ENCODE results near the gene CUX1. TPM values are rescaled to one million over a fixed set of nuclear protein-coding genes. Genes with fewer than 3 reads are reported as not detected.

Gene CUX1
- total and polyA plus RNA-seq, 10 of the 15 experiments (the other 5 are each of a cell fraction or from before 2014, with no cell fraction given) = 6.1 to 48.6 (median 25.9) TPM

GRCh38 chr7:101843293-101844271 is 26.2 kb downstream of the CUX1 start (continued):
- no peak for TF ChIP-seq ZNF592 (IDR thresholded peaks at IDR 0.05)
- TF ChIP-seq STAT1 (conservative IDR thresholded peaks at IDR 0.05) = no peak

GRCh38 chr7:101845974-101846373 is 28.5 kb downstream of the CUX1 start:
- peaks cover 25% of the 10 kb centered on the region for H3K79me2 ChIP-seq (ENCODE audit: control insufficient read depth, insufficient read depth, low read length)
- no peak overlapping the region for H2AFZ ChIP-seq (ENCODE audit: control insufficient read depth, low read depth, low read length)
- peaks cover 15% of the 10 kb centered on the region; the same call in 2 of the 3 replicates for H3K9me3 ChIP-seq (replicated peaks; ENCODE audit: control insufficient read depth, insufficient read depth, low read length)
- SMC1A ChIA-PET (ENCODE audit: uncharacterized antibody, unreplicated experiment) = interaction anchor here (0.5 kb wide), 1 partner anchor 45 kb away, joined by 5 read pairs; no protein-coding TSS in a partner anchor
- H3K27me3 ChIP-seq (replicated peaks in 1 of 2; ENCODE audit: control insufficient read depth in 2 of 2, insufficient read depth in 2 of 2, low read length in 1 of 2) = no peaks in the 10 kb centered on the region
- no TSS peak for BruUV-seq (replicated peaks)
- CTCF ChIA-PET = interaction anchor here (0.6 to 1.0 kb wide), 2 partner anchors 28 to 507 kb away, joined by 4 to 5 read pairs; no protein-coding TSS in a partner anchor
- H4K20me1 ChIP-seq (ENCODE audit: control insufficient read depth, insufficient read depth) = no peaks in the 10 kb centered on the region
- no peak for FAIRE-seq
- in situ Hi-C loops (cut with MboI) (no loop called here), intact Hi-C loops (cut with micrococcal nuclease; ENCODE audit: unreplicated experiment) (no loop called here)
- no peak overlapping the region for H3K4me2 ChIP-seq (ENCODE audit: control insufficient read depth, insufficient read depth)
- WGBS (ENCODE audit: insufficient coverage, insufficient replicate concordance, low lambda C conversion rate, missing lambda C conversion rate) = 100% methylated on average over 2 of the region's 2 CpGs
- H3K4me1 ChIP-seq (ENCODE audit: control insufficient read depth, insufficient read depth, low read length) = 0 out of 2 replicates have a peak, but pooled peaks cover 2% of the 10 kb centered on the region
- RAD21 ChIA-PET (ENCODE audit: unreplicated experiment) = no interaction called here
- H3K36me3 ChIP-seq (ENCODE audit: control insufficient read depth in 2 of 2, insufficient read depth in 2 of 2, low read length in 1 of 2) = no peaks in the 10 kb centered on the region; a peak in 1 of 4 replicates
- H3K9ac ChIP-seq (ENCODE audit: control insufficient read depth, insufficient read depth, low read length) = no peak overlapping the region
- H3K4me3 ChIP-seq = no peak overlapping the region
- POLR2A ChIA-PET = interaction anchor here (0.6 to 0.9 kb wide), 2 partner anchors 19 to 37 kb away, joined by 3 to 4 read pairs; no protein-coding TSS in a partner anchor
- ATAC-seq = no peak
- DNase-seq (ENCODE audit: low read depth, low spot score) = no peak
- H3K27ac ChIP-seq (ENCODE audit: control insufficient read depth, insufficient read depth) = no peak overlapping the region
- TF ChIP-seq ZNF24 (IDR thresholded peaks at IDR 0.05) (no peak), SMARCA5 (IDR thresholded peaks at IDR 0.05) (no peak), ZNF592 (IDR thresholded peaks at IDR 0.05) (no peak), STAT1 (conservative IDR thresholded peaks at IDR 0.05) (no peak), FOXM1 (IDR thresholded peaks at IDR 0.05; ENCODE audit: low read depth, low read length) (no peak), CHD2 (IDR thresholded peaks at IDR 0.05; ENCODE audit: borderline replicate concordance, low read depth, low read length) (no peak), EGR1 (IDR thresholded peaks at IDR 0.05; ENCODE audit: borderline replicate concordance in 1 of 2, low read depth in 2 of 2, low read length in 2 of 2) (no peak), STAT3 (IDR thresholded peaks at IDR 0.05; ENCODE audit: low read depth, low read length) (no peak), LARP7 (IDR thresholded peaks at IDR 0.05) (no peak), POLR2AphosphoS2 (IDR thresholded peaks at IDR 0.05; ENCODE audit: low read depth, low read length) (no peak), PML (IDR thresholded peaks at IDR 0.05; ENCODE audit: low read length) (no peak)
